A673 (cell line): ENCODE results near the gene LGMN.

Experiments
- EZH2 ChIP-seq: fragments of 200-600 bp; sonication (generic); IDR thresholded peaks from 2 replicates; pipeline ENCODE4 v1.6.1; 2017; ENCODE audit warnings: borderline replicate concordance, low read depth, mild to moderate bottlenecking, mixed read lengths, antibody characterized with exemption, low read length; ENCODE audit not compliant: poor library complexity, severe bottlenecking
- TF ChIP-seq, protein P1 (sequence below): fragments of 300-800, 200-600 bp; sonication (generic); conservative IDR thresholded peaks from 2 replicates; pipeline ENCODE4 v1.5.1; 2017; ENCODE audit warnings: low read depth, mild to moderate bottlenecking, antibody characterized with exemption, low read length, moderate library complexity, mixed read lengths

DNA sequence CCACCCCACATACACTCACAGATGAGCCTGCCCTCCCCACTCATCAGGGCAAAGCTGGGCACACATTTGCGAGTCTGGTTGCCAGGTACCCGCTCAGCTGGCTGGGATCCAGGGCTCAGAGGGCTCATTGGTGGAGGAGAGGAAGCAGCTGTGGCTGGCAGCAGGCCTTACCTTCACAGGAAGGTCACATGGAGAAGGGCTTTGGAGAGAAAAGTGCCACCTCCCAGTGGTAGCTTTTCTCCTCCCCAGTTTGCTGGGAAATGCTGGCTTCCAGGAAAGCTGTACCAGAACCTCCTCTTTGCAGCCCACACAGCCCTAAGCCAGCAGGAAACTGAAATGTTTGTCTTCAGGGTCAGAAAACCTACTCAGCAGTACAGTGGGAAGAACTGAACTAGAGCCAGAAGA, 55.6 kb downstream of the LGMN start:
- TF ChIP-seq, protein P1, sequence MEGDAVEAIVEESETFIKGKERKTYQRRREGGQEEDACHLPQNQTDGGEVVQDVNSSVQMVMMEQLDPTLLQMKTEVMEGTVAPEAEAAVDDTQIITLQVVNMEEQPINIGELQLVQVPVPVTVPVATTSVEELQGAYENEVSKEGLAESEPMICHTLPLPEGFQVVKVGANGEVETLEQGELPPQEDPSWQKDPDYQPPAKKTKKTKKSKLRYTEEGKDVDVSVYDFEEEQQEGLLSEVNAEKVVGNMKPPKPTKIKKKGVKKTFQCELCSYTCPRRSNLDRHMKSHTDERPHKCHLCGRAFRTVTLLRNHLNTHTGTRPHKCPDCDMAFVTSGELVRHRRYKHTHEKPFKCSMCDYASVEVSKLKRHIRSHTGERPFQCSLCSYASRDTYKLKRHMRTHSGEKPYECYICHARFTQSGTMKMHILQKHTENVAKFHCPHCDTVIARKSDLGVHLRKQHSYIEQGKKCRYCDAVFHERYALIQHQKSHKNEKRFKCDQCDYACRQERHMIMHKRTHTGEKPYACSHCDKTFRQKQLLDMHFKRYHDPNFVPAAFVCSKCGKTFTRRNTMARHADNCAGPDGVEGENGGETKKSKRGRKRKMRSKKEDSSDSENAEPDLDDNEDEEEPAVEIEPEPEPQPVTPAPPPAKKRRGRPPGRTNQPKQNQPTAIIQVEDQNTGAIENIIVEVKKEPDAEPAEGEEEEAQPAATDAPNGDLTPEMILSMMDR = no peak
- no peak for TF ChIP-seq EZH2
